ENCODE results near the gene WDR54. TPM values are rescaled to one million over a fixed set of nuclear protein-coding genes. Genes with fewer than 3 reads are reported as not detected.

WDR54 gene
- polyA plus RNA-seq, 1 experiment: 14.5 TPM

DNA sequence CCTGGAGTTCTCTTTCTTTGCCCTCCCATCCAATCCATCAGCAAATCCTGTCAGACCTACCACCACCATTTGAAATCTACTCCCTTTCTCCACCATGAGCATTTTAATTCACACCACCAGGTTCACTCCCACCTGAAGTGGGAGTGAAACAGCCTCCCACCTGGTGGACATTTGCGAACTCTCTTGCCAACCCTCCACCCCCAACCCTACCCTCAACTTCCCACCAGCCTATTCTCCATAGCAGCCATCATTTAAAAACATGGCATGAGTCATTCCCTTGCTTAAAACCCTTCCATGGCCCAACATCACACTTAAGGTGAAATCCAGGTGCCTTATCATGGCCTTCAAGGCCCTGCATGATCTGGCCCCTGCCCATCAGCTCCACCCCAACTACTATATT, 16.7 kb downstream of the WDR54 start:
- POLR2A ChIA-PET: no interaction called here
- TF ChIP-seq, protein P1, sequence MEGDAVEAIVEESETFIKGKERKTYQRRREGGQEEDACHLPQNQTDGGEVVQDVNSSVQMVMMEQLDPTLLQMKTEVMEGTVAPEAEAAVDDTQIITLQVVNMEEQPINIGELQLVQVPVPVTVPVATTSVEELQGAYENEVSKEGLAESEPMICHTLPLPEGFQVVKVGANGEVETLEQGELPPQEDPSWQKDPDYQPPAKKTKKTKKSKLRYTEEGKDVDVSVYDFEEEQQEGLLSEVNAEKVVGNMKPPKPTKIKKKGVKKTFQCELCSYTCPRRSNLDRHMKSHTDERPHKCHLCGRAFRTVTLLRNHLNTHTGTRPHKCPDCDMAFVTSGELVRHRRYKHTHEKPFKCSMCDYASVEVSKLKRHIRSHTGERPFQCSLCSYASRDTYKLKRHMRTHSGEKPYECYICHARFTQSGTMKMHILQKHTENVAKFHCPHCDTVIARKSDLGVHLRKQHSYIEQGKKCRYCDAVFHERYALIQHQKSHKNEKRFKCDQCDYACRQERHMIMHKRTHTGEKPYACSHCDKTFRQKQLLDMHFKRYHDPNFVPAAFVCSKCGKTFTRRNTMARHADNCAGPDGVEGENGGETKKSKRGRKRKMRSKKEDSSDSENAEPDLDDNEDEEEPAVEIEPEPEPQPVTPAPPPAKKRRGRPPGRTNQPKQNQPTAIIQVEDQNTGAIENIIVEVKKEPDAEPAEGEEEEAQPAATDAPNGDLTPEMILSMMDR (IDR thresholded peaks at IDR 0.05; ENCODE audit: low read depth, low read length): no peak

DNA sequence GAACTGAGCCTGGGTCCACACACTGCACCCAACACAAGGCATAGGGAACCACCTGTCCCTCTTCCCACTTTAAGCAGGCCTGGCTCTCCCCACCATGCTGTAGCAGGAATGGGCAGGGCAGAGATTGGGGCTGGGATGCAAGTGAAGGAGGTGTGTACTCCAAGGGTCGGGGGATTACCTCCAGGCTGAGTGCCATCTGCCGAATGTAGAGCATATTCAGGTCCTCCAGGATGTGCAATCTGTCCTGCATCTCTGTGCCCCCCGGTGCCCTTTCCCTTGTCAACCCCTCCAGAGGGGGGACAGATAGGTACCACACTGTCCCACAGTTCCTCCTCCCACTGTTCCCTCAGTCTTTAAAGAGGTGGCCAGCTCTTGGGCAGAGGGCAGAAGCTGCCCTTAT, 17.8 kb downstream of the WDR54 start:
- POLR2A ChIA-PET: interaction anchor here (0.6 to 1.8 kb wide), 4 partner anchors 16 to 93 kb away, joined by 3 to 7 read pairs (median 6); partner anchors contain the start of genes INO80B and WBP1
- no peak overlapping the region for H3K27ac ChIP-seq (ENCODE audit: low read depth, low read length)
- CTCF ChIA-PET: interaction anchor here (1.0 to 2.0 kb wide), 2 partner anchors 30 to 48 kb away, joined by 3 to 7 read pairs; no protein-coding TSS in a partner anchor
- H3K4me3 ChIP-seq (ENCODE audit: low read depth, low read length): peak overlapping the region; percentile 64
- H3K27me3 ChIP-seq (ENCODE audit: control insufficient read depth, insufficient read depth, low read length): peaks cover 16% of the 10 kb centered on the region
- DNase-seq (ENCODE audit: low read depth, low spot score): no peak
- peaks cover 11% of the 10 kb centered on the region; the same call in 1 of the 2 replicates for H3K9me3 ChIP-seq (ENCODE audit: control insufficient read depth, insufficient read depth, low read length)
- TF ChIP-seq, protein P1 (IDR thresholded peaks at IDR 0.05; ENCODE audit: low read depth, low read length): no peak

More for the DNA sequence above, 16.7 kb downstream of the WDR54 start:
- no peak overlapping the region for H3K27ac ChIP-seq (ENCODE audit: low read depth, low read length)
- peaks cover 16% of the 10 kb centered on the region for H3K27me3 ChIP-seq (ENCODE audit: control insufficient read depth, insufficient read depth, low read length)
- DNase-seq (ENCODE audit: low read depth, low spot score): no peak
- no peak overlapping the region for H3K4me3 ChIP-seq (ENCODE audit: low read depth, low read length)
- peaks cover 11% of the 10 kb centered on the region; the same call in 1 of the 2 replicates for H3K9me3 ChIP-seq (ENCODE audit: control insufficient read depth, insufficient read depth, low read length)
- CTCF ChIA-PET: interaction anchor here (2.0 kb wide), 1 partner anchor 47 kb away, joined by 7 read pairs; no protein-coding TSS in a partner anchor

DNA sequence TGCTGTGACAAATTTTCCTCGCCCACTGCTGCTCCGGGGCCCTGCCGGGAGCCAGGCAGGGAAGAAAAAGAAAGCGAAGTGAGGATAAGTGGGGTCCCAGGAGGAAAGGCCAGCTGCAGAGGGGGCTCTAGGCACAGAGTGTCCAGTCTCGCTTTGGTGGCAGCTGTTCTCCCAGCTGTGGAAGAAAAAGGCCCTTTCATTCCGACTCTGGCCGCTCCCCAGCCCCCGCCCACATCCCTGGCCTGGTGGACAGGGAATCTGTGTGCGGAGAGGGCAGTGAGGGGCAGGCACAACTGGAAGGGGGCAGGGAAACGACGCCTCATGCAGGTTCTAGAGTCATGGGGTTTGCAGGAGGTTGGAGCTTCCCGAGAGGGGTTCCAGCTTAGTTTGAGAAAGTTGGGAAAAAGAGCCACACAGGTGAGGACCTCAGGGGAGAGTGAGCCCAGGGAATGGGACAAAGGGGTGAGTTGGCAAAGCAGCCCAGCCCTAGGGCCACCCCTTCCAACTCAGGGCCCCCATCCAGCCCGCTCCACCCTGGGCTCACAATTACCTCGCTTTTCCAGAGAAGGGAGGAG, 18.4 kb downstream of the WDR54 start:
- Histone ChIP-seq H3K27ac (ENCODE audit: low read depth, low read length) (peak overlapping the region; percentile 75), H3K27me3 (ENCODE audit: control insufficient read depth, insufficient read depth, low read length) (peaks cover 16% of the 10 kb centered on the region), H3K9me3 (ENCODE audit: control insufficient read depth, insufficient read depth, low read length) (peaks cover 11% of the 10 kb centered on the region; the same call in 1 of the 2 replicates), H3K4me3 (ENCODE audit: low read depth, low read length) (peak overlapping the region; percentile 64)
- ChIA-PET POLR2A (interaction anchor here (0.6 to 1.8 kb wide), 7 partner anchors 12 to 92 kb away, joined by 3 to 7 read pairs (median 4); partner anchors contain the start of genes INO80B and WBP1), CTCF (interaction anchor here (1.0 to 2.0 kb wide), 3 partner anchors 31 to 92 kb away, joined by 3 to 7 read pairs (median 3); no protein-coding TSS in a partner anchor)
- TF ChIP-seq, protein P1 (IDR thresholded peaks at IDR 0.05; ENCODE audit: low read depth, low read length): no peak
- DNase-seq (ENCODE audit: low read depth, low spot score): no peak

DNA sequence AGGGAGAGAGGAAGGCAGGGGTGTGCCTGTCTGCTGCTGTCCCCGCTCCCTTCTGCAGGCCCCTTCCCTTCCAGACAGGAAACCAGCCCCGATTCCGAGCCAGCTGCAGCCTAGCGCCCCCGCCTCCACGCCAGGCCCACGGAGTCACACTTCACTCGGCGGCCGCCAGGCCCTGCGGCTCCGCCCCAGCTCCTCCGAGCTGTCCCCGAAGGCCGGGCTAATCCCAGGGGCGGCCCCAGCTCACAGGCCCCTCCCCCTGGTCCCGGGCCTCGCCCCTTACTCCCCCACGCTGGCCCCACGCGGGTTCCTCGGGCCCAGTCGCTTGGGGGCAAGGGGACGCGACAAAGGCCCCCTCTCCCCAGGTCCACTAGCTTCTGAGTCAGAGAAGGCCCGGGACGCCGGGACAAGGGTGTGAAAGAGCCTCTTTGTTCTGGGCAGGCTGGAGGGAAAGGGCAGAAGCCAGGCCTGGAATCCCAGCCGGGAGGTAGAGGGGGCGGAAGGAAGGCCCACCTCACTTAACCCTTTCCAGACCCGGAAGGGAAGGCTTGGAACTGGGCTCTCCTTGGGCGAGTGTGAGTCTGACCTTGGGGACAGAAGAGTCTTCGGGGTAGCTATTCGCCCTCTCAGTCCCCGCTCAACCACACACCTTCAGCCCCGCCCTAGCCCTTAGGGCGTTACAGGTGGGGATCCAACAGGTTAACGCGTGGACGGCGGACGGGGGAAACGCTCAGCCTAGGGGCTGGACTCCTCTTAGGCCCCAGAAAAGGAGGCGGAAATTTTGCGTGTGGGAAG, 19.0 kb downstream of the WDR54 start:
- H3K9me3 ChIP-seq (ENCODE audit: control insufficient read depth, insufficient read depth, low read length): peaks cover 11% of the 10 kb centered on the region; the same call in 1 of the 2 replicates
- CTCF ChIA-PET: interaction anchor here (1.0 to 1.3 kb wide), 2 partner anchors 32 to 92 kb away, joined by 3 read pairs; no protein-coding TSS in a partner anchor
- POLR2A ChIA-PET: interaction anchor here (0.6 to 1.8 kb wide), 6 partner anchors 12 to 91 kb away, joined by 3 to 7 read pairs (median 4); partner anchors contain the start of genes INO80B and WBP1
- H3K27me3 ChIP-seq (ENCODE audit: control insufficient read depth, insufficient read depth, low read length): peaks cover 21% of the 10 kb centered on the region
- TF ChIP-seq, protein P1 (IDR thresholded peaks at IDR 0.05; ENCODE audit: low read depth, low read length): 0 out of 2 replicates have a peak, but pooled peaks have one; percentile 24
- peak overlapping the region; percentile 75 for H3K27ac ChIP-seq (ENCODE audit: low read depth, low read length)
- H3K4me3 ChIP-seq (ENCODE audit: low read depth, low read length): peak overlapping the region; percentile 64
- DNase-seq (ENCODE audit: low read depth, low spot score): no peak

All from AG04450 (cell line).